Measurements from ENCODE around the gene HYPK.

The HYPK gene, protein sequence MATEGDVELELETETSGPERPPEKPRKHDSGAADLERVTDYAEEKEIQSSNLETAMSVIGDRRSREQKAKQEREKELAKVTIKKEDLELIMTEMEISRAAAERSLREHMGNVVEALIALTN

GRCh38 chr15:43800286-43801141 is at the start of gene HYPK:
HYPK (plus strand) TSS chr15:43800599; CDS start chr15:43800623, 24 bp downstream.
- DNase-seq: peak; percentile 91 to 93

DNA sequence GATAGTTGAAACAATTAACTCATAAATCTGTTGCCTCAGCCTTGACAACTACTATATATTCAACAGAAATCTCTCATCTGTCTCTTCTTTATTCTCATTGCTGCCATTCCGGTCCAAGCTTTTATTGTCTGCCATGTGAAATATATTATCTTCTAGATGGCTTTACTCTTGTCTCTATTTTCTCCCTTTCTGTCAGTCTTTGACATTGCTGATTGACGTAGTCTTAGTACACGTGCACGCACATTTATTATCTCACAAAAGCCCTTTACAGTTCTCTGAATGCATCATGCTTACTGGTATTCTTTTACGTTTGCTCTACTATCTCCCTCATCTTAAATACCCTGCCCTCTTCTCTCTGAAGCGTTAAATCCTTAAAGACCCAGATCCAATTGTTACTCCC is 48.5 kb upstream of the HYPK start:
- no peak for DNase-seq

GRCh38 chr15:43762824-43763223 is 37.6 kb upstream of the HYPK start:
- DNase-seq: no peak

GRCh38 chr15:43763819-43764446 is 36.5 kb upstream of the HYPK start:
- no peak for DNase-seq

- DNase-seq: peak; percentile 68 to 76
These were observed 30.7 kb upstream of the HYPK start for GRCh38 chr15:43769584-43770228.

- no peak for DNase-seq
These were observed 28.6 kb upstream of the HYPK start for GRCh38 chr15:43771816-43772215.

DNA sequence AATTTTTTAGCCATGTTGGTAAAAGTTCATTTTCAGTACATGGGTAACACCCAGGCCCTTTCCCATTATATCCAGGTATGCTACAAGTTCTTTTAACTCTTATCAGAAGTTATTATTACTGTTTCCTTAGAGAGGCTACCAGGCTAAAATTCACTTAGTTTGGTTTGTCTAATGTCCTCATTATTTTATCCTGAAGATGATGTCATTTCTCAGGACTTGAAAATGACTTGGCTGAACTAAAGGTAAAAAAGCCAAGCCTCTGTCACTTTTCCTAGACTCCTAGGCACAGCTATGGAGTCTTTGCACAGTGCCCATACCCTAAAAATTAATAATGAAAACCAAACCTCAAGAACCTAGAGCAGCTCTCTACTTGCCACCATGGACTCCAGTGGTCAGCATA is 27.8 kb upstream of the HYPK start:
- DNase-seq: no peak

DNA sequence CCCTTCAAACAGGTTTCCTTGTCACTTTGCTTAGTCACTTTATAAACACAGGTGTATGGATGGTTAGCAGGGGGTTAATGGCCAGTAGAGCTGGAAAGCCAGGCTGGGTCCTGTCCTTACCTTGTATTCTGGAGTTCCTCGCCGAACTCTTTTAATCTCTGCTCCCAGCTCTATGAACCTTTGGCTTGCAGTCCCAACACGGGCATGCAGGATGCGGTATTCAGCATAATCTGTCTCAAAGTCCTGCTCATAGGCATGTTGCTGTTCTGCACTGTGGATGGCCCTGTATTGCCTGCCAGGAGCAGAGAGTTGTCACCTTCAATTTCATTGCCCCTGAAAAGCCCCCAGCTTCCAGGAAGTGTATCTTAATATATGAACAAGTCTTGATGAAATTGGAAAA is 26.3 kb upstream of the HYPK start:
- DNase-seq: no peak

DNA sequence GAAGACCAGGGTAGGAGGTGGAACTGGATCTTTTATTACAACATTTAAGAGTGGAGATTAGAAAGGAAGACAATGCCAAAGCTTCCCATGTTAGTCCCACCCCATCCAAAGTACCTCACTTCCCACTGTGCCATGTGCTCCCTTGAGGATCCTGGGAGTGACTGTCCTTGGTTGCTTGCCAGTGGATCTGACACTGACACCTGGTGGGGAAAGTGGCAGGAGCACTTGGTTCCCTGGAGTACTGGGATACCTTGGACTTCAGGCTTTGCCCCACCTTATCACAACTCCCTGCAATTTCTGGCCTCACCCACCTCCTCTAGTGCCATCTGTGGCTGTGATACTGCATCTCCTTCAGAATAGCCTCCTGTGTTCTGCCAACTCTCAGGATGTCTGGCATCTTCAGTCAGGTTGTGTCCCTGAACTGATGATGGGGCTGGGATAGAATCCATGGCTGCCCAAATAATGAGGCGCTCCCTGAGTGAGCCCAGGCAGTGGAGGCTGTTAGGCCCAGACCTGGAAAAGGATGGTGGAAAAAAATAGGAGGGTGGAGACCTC is 24.9 kb upstream of the HYPK start:
- DNase-seq: no peak

- peak; percentile 23 to 35 for DNase-seq
These were observed 24.2 kb upstream of the HYPK start for GRCh38 chr15:43776101-43776717.

- DNase-seq: peak; percentile 79 to 81
These were observed 23.6 kb upstream of the HYPK start, which contains the start of gene ELL3 for GRCh38 chr15:43776718-43777266. ELL3 (minus strand) TSS chr15:43776966; CDS start chr15:43776901, 65 bp downstream.

DNA sequence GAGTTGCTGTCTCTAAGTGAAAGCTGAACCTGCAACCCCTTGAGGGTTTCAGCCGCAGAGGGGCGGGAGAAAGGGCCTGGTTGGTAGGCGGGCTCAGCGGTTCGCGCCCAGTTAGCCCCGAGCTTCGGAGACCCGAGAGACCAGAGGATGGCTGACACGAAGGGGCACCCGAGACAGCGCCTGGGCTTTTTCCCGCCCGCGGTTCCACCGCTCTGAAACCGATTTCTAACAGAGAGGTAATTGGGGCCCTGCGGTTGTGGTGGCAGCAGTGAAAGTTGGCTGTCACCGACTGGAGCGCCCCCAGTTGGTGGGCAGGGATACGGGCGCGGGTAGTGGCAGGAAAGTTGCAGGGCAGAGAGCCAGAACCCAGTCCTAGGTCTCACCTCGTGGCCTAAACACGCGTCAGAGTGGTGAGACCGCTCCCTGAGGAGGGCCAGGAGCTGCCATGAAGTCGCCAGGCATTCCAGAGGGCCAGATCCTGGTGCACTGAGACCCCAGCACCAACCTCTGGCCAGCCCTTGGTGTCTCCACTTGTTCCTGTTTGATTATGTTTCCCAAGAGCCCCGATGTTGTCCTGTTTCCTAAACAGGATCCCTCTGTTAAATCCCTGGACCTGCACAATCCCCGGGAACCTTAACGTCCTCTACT is 23.0 kb upstream of the HYPK start:
- DNase-seq: peak; percentile 88 to 91

- no peak for DNase-seq
These were observed 21.4 kb upstream of the HYPK start for GRCh38 chr15:43779016-43779415.

DNA sequence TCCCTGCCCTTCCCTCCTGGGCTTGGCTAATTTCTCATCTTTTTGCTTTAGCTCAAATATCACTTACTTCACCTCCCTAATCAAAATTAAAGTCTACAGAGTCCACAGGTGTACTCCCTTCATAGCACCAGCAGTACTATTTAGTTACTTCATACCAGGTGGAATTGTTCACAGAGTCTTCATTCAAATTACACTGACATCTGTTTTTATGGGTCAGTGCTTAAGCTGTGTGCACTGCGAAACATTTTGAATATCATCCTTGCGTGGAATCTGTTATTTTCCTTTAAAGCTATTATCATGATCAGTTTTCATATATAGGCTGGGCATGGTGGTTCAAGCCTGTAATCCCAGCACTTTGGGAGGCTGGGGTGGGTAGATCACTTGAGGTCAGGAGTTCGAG is 11.0 kb upstream of the HYPK start:
- DNase-seq: no peak

DNA sequence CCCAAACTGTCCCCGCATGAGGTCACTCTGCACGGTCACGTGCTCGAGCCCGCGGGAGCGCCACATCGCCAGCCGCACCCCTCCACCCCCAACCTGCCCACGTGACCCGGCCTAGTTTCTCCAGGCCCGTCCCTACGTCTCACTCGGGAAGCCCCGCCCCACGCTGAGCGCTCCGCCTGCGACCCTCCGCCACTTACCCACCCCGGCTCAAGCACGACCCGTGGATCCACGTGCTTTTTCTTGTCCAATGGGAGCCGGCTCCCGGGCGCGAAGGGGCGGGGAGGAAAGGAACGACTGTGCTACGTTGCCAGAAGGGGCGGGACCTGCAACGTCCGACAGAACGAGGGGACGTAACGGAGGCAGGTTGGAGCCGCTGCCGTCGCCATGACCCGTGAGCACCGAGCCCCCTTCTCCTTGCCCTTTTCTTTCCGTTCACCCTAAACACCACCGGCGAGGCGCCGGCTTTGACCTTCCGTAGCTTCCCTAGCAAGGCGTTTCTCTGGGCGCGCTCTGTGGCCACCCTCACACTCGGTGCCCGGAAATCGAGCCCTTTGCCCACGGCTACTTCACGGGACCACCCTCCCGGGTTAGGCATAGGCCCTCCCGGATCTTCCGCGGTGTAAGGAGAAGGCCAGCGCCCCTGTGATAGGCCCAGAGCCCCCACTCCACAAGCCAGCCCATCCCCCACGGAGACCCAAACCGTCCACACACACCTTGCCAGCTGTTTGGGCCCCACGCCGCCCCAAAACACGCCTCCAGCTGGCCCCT is 8.2 kb upstream of the HYPK start, which contains the start of gene SERF2:
TSS of gene SERF2 (plus strand) at position 328 of the 768 bp plus-strand sequence. CDS start at position 385, 57 bp downstream.
- DNase-seq: peak; percentile 100

GRCh38 chr15:43792761-43793476 is 7.5 kb upstream of the HYPK start:
- peak; percentile 38 to 49 for DNase-seq

GRCh38 chr15:43793647-43794046 is 6.8 kb upstream of the HYPK start:
- DNase-seq: no peak

DNA sequence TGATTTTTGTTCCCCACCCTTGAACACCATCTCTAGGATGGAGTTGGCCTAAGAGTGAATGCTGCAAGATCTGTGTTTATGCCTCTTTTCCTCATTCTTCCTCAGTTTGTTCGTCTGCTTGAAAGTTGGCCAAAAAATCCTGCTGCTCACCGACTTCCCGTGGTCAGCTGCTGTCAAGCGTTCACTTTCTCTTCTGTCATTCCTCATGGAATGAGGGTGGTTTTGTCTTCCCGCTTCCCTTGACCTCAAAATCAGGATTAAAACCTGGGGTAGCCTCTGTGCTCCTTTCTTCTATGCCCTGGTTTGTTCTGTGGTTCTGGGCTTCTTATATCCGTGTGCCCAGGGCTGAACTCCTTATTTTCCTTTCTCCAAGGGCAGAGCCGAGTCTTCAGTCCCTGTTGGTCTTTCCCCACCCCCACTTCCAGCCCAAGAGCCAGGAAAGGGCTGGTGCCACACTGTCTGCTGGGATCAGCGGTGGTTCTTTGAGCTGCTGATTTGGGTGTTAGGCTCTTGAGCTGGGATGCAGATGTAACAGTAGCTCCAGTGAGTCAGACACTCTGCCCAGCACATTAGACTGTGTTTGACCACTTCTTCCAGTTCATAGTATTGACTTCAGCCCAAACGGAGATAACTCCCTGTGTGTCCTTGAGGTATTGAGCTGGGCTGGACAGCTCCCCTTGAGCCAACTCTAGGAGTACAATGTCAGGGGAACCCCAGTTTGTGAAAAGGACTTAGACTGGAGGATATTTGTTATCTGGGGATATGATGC is 5.9 kb upstream of the HYPK start:
- no peak for DNase-seq

DNA sequence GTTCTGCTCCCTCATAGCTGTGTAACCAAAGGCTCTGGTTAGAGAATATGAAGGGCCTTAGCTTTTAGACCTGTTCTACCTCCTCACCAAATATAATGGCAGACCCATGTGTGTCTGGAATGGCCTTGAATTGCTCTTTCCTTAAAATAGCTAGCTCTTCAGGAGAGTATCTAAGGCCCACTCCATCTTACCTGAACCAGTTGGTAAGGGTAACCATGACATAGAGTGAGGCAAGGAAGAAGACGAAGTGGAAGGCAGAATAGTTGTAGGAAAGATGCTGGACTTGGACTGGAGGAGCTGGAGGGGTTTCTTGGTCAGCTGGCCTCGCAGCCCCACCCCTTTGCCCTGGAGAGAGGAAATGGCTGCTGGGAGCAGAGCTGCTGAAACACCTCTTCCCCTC is 5.2 kb upstream of the HYPK start:
- no peak for DNase-seq
